Neural cell (in vitro differentiated cells): ENCODE data around the gene HSDL2.

Source experiments
- CTCF ChIP-seq: fragments of 450-650 bp; IDR thresholded peaks from 2 replicates; pipeline ENCODE4 v1.5.1; 2014; ENCODE audit warnings: antibody characterized with exemption, mild to moderate bottlenecking, moderate library complexity; ENCODE audit not compliant: poor library complexity, severe bottlenecking
- POLR2AphosphoS5 ChIP-seq: IDR thresholded peaks from 2 replicates; pipeline ENCODE4 v1.6.1; 2012
- REST ChIP-seq: IDR thresholded peaks from 2 replicates; pipeline ENCODE4 v1.6.1; 2012; ENCODE audit warnings: borderline replicate concordance

- TF ChIP-seq CTCF (no peak), POLR2AphosphoS5 (no peak), REST (no peak)
Measured at GRCh38 chr9:112502175-112502946, 122.5 kb downstream of the HSDL2 start.
